Measurements from ENCODE around the gene EFCAB8. TPM values are rescaled to one million over a fixed set of nuclear protein-coding genes. Genes with fewer than 3 reads are reported as not detected.
A peak's percentile ranks its signal among the peaks of the same experiment; 100 is the strongest.
"Not testable (repeated sequence)": the region's sequence is repeated elsewhere in the genome, so short reads cannot be mapped to it uniquely, and the experiment has no call there.

EFCAB8 gene
- polyA plus RNA-seq, 3 donors from 2014 or later = 0.20 TPM; not detected in 2

- not testable (repeated sequence) for H3K36me3 Mint-ChIP-seq; H3K27ac Mint-ChIP-seq; H3K27me3 Mint-ChIP-seq (ENCODE audit: low read depth in 3 of 3); H3K9me3 Mint-ChIP-seq; DNase-seq; H3K4me3 Mint-ChIP-seq
- peaks cover 25 to 26% of the 10 kb centered on the region in 2 donors for H3K4me1 Mint-ChIP-seq
Measured at GRCh38 chr20:32962646-32963045, 103.9 kb downstream of the EFCAB8 start.

GRCh38 chr20:32963176-32963575, 104.5 kb downstream of the EFCAB8 start:
- Mint-ChIP-seq H3K27me3 (ENCODE audit: low read depth in 3 of 3) (peaks cover 1 to 9% (median 2%) of the 10 kb centered on the region in 3 donors), H3K4me3 (no peak overlapping the region), H3K4me1 (peaks cover 30 to 31% of the 10 kb centered on the region in 2 donors), H3K27ac (peak overlapping the region in 1 of 6 donors; percentile 61), H3K36me3 (peaks cover 0 to 1% (median 0%) of the 10 kb centered on the region in 3 donors), H3K9me3 (peaks cover 0 to under 1% (median 0%) of the 10 kb centered on the region in 6 donors)
- no peak for DNase-seq

GRCh38 chr20:32964575-32964974, 105.9 kb downstream of the EFCAB8 start:
- Mint-ChIP-seq H3K27ac (no peak overlapping the region), H3K4me3 (no peak overlapping the region), H3K4me1 (peaks cover 42% of the 10 kb centered on the region in 2 donors), H3K36me3 (no peaks in the 10 kb centered on the region), H3K9me3 (no peaks in the 10 kb centered on the region), H3K27me3 (ENCODE audit: low read depth in 3 of 3) (peaks cover 1 to 9% (median 2%) of the 10 kb centered on the region in 3 donors)
- DNase-seq = no peak

- H3K4me3 Mint-ChIP-seq = no peak overlapping the region
- H3K27ac Mint-ChIP-seq = peak overlapping the region in 1 of 6 donors; percentile 49
- H3K4me1 Mint-ChIP-seq = peaks cover 45 to 48% of the 10 kb centered on the region in 2 donors
- no peak for DNase-seq
- no peaks in the 10 kb centered on the region for H3K9me3 Mint-ChIP-seq
- no peaks in the 10 kb centered on the region for H3K36me3 Mint-ChIP-seq
- peaks cover 1 to 9% (median 2%) of the 10 kb centered on the region in 3 donors for H3K27me3 Mint-ChIP-seq (ENCODE audit: low read depth in 3 of 3)
Measured at GRCh38 chr20:32965115-32965514, 106.4 kb downstream of the EFCAB8 start.

GRCh38 chr20:32965581-32966373, 107.1 kb downstream of the EFCAB8 start:
- H3K4me1 Mint-ChIP-seq = peaks cover 49 to 50% of the 10 kb centered on the region in 2 donors
- peak overlapping the region in 1 of 6 donors; percentile 72 for H3K27ac Mint-ChIP-seq
- peaks cover 0 to 9% (median 2%) of the 10 kb centered on the region in 3 donors for H3K27me3 Mint-ChIP-seq (ENCODE audit: low read depth in 3 of 3)
- no peak for DNase-seq
- H3K4me3 Mint-ChIP-seq = no peak overlapping the region
- no peaks in the 10 kb centered on the region for H3K9me3 Mint-ChIP-seq
- no peaks in the 10 kb centered on the region for H3K36me3 Mint-ChIP-seq

- Mint-ChIP-seq H3K27me3 (ENCODE audit: low read depth in 3 of 3) (peaks cover 0 to 9% (median 2%) of the 10 kb centered on the region in 3 donors), H3K4me3 (peak overlapping the region in 2 of 5 donors; percentile 56 to 61), H3K27ac (peak overlapping the region in 5 of 6 donors; percentile 32 to 89 (median 72)), H3K36me3 (no peaks in the 10 kb centered on the region), H3K4me1 (peaks cover 49 to 50% of the 10 kb centered on the region in 2 donors), H3K9me3 (no peaks in the 10 kb centered on the region)
- DNase-seq = no peak
Measured at GRCh38 chr20:32966382-32966781, 107.7 kb downstream of the EFCAB8 start.

GRCh38 chr20:32966881-32967781, 108.4 kb downstream of the EFCAB8 start:
- peaks cover 2 to 9% (median 2%) of the 10 kb centered on the region in 3 donors for H3K27me3 Mint-ChIP-seq (ENCODE audit: low read depth in 3 of 3)
- DNase-seq = peak; percentile 40 to 47 (median 45)
- no peaks in the 10 kb centered on the region for H3K36me3 Mint-ChIP-seq
- H3K4me1 Mint-ChIP-seq = peaks cover 49 to 50% of the 10 kb centered on the region in 2 donors
- peak overlapping the region; percentile 63 to 92 (median 80) for H3K27ac Mint-ChIP-seq
- H3K4me3 Mint-ChIP-seq = peak overlapping the region; percentile 17 to 63 (median 56)
- no peaks in the 10 kb centered on the region for H3K9me3 Mint-ChIP-seq

GRCh38 chr20:32967961-32968457, 109.3 kb downstream of the EFCAB8 start:
- DNase-seq = no peak
- Mint-ChIP-seq H3K9me3 (no peaks in the 10 kb centered on the region), H3K27ac (peak overlapping the region; percentile 63 to 92 (median 76)), H3K27me3 (ENCODE audit: low read depth in 3 of 3) (peaks cover 2 to 9% (median 4%) of the 10 kb centered on the region in 3 donors), H3K36me3 (no peaks in the 10 kb centered on the region), H3K4me3 (peak overlapping the region in 4 of 5 donors; percentile 29 to 63 (median 43)), H3K4me1 (peaks cover 49 to 50% of the 10 kb centered on the region in 2 donors)

- DNase-seq = no peak
- Mint-ChIP-seq H3K27me3 (ENCODE audit: low read depth in 3 of 3) (peaks cover 2 to 9% (median 4%) of the 10 kb centered on the region in 3 donors), H3K4me1 (peaks cover 49 to 50% of the 10 kb centered on the region in 2 donors), H3K27ac (peak overlapping the region in 4 of 6 donors; percentile 5 to 71 (median 18)), H3K9me3 (no peaks in the 10 kb centered on the region), H3K36me3 (no peaks in the 10 kb centered on the region), H3K4me3 (peak overlapping the region in 3 of 5 donors; percentile 1 to 72 (median 2))
Measured at GRCh38 chr20:32968478-32969241, 109.9 kb downstream of the EFCAB8 start.

- Mint-ChIP-seq H3K4me3 (peak overlapping the region in 2 of 5 donors; percentile 36 to 40), H3K4me1 (peaks cover 49 to 50% of the 10 kb centered on the region in 2 donors), H3K27me3 (ENCODE audit: low read depth in 3 of 3) (peaks cover 2 to 9% (median 4%) of the 10 kb centered on the region in 3 donors), H3K36me3 (no peaks in the 10 kb centered on the region), H3K9me3 (no peaks in the 10 kb centered on the region), H3K27ac (peak overlapping the region in 4 of 6 donors; percentile 20 to 89 (median 80))
- DNase-seq = no peak
Measured at GRCh38 chr20:32969356-32970114, 110.8 kb downstream of the EFCAB8 start.

- Mint-ChIP-seq H3K4me3 (peak overlapping the region in 3 of 5 donors; percentile 21 to 40 (median 36)), H3K9me3 (no peaks in the 10 kb centered on the region), H3K4me1 (peaks cover 48 to 50% of the 10 kb centered on the region in 2 donors), H3K36me3 (no peaks in the 10 kb centered on the region), H3K27ac (peak overlapping the region; percentile 4 to 89 (median 69)), H3K27me3 (ENCODE audit: low read depth in 3 of 3) (peaks cover 2 to 9% (median 4%) of the 10 kb centered on the region in 3 donors)
- DNase-seq = no peak
Measured at GRCh38 chr20:32970115-32970972, 111.6 kb downstream of the EFCAB8 start.

GRCh38 chr20:32970973-32971300, 112.2 kb downstream of the EFCAB8 start:
- Mint-ChIP-seq H3K4me3 (no peak overlapping the region), H3K36me3 (no peaks in the 10 kb centered on the region), H3K27me3 (ENCODE audit: low read depth in 3 of 3) (peaks cover 2 to 9% (median 4%) of the 10 kb centered on the region in 3 donors), H3K4me1 (peaks cover 42 to 45% of the 10 kb centered on the region in 2 donors), H3K27ac (peak overlapping the region in 3 of 6 donors; percentile 4 to 40 (median 34)), H3K9me3 (no peaks in the 10 kb centered on the region)
- DNase-seq = no peak

Measured in immature natural killer cell (primary cell).